ENCODE measurements around the gene APBB1.

The APBB1 gene

GRCh38 chr11:6356503-6357055, 62.3 kb downstream of the APBB1 start:
- H3K27me3 ChIP-seq (ENCODE audit: control insufficient read depth in 5 of 5, insufficient read depth in 4 of 5, low read length in 5 of 5) = no peaks in the 10 kb centered on the region
- H3K4me3 ChIP-seq (ENCODE audit: low read depth in 1 of 5, low read length in 5 of 5) = no peak overlapping the region
- H3K9ac ChIP-seq (ENCODE audit: low read length in 5 of 5) = no peak overlapping the region
- H3K9me3 ChIP-seq (ENCODE audit: control insufficient read depth in 5 of 5, low read length in 5 of 5) = no peaks in the 10 kb centered on the region
- no peaks in the 10 kb centered on the region for H3K36me3 ChIP-seq (ENCODE audit: control insufficient read depth in 5 of 5, insufficient read depth in 5 of 5, low read length in 5 of 5)
- peaks cover 0 to 7% (median 0%) of the 10 kb centered on the region in 5 donors for H3K4me1 ChIP-seq (ENCODE audit: control insufficient read depth in 5 of 5, insufficient read depth in 5 of 5, low read length in 5 of 5)
- no peak overlapping the region for H3K27ac ChIP-seq (ENCODE audit: low read depth, low read length)

DNA sequence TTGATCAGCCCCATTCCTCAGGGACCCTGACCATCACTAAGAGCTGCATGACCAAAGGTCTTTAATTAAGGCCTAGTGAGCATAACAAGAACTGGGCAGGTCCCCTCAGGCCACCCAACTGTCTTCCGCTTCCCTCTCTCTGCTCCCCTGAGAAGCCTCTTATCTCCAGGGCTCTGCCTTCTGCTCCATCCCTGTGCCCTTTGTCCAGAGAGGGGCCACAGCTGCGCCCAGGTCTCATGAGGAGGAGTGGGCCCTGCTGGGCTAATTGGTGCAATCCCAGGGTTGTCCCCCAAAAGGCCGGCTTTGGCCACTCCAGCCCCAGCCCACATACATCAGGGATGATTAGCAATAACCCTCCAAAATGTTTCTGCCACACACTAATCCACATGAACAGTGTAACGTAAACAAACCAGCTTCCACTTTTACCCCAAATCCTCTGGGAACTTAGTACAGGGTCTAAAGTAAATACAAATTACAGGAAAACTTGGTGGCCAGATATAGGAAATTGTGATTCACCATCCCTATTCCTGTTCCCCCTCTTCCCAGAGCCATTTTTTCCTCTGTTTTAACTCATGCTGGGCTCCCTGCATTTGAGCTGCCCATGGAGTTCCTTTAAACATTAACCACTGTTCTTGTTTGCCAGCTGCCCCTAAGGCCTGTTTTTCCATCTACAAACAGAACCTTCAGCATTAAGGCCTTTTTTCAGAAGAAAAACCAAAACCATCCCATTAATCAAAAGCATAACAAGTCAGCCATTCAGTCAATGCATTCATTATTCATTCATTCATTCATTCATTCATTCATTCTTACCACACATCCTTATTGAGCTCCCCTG, 64.0 kb downstream of the APBB1 start:
- Histone ChIP-seq H3K9me3 (ENCODE audit: control insufficient read depth in 5 of 5, low read length in 5 of 5) (no peaks in the 10 kb centered on the region), H3K4me1 (ENCODE audit: control insufficient read depth in 5 of 5, insufficient read depth in 5 of 5, low read length in 5 of 5) (peaks cover 0 to 5% (median 0%) of the 10 kb centered on the region in 5 donors), H3K27me3 (ENCODE audit: control insufficient read depth in 5 of 5, insufficient read depth in 4 of 5, low read length in 5 of 5) (no peaks in the 10 kb centered on the region), H3K27ac (ENCODE audit: low read depth, low read length) (no peak overlapping the region), H3K36me3 (ENCODE audit: control insufficient read depth in 5 of 5, insufficient read depth in 5 of 5, low read length in 5 of 5) (no peaks in the 10 kb centered on the region), H3K4me3 (ENCODE audit: low read depth in 1 of 5, low read length in 5 of 5) (no peak overlapping the region), H3K9ac (ENCODE audit: low read length in 5 of 5) (no peak overlapping the region)

DNA sequence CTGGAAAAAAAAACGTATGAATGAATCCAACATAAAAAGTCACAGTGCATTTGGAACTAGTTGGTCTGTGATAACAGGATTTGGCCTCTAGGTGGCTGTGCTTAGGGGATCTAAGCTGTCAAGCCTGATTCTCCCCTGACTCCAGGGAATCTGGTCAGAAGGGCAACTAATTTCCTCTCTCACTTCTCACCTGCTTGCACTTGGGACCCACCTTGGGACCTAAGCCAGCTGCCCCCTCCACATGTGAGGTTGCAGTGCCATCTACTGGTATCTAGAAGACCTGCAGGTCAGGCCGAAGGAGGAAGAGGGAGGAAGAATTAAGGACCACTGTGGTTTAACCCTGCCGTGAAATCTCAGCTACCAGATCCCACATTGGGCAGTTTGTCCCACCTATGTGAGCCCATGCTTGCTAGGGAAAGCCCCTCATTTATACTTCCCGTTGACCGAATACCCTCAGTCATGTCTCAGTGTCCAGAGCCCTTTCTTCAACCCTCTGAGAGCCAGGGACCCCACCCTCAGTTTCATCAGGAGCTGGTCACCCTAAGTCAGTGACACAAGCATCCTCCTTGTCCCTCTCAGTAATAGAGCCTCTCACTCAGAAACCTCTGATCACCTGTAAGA, 65.4 kb downstream of the APBB1 start:
- Histone ChIP-seq H3K27me3 (ENCODE audit: control insufficient read depth in 5 of 5, insufficient read depth in 4 of 5, low read length in 5 of 5) (no peaks in the 10 kb centered on the region), H3K9ac (ENCODE audit: low read length in 5 of 5) (no peak overlapping the region), H3K4me1 (ENCODE audit: control insufficient read depth in 5 of 5, insufficient read depth in 5 of 5, low read length in 5 of 5) (peaks cover 0 to 5% (median 0%) of the 10 kb centered on the region in 5 donors), H3K4me3 (ENCODE audit: low read depth in 1 of 5, low read length in 5 of 5) (no peak overlapping the region), H3K9me3 (ENCODE audit: control insufficient read depth in 5 of 5, low read length in 5 of 5) (no peaks in the 10 kb centered on the region), H3K36me3 (ENCODE audit: control insufficient read depth in 5 of 5, insufficient read depth in 5 of 5, low read length in 5 of 5) (no peaks in the 10 kb centered on the region), H3K27ac (ENCODE audit: low read depth, low read length) (no peak overlapping the region)

DNA sequence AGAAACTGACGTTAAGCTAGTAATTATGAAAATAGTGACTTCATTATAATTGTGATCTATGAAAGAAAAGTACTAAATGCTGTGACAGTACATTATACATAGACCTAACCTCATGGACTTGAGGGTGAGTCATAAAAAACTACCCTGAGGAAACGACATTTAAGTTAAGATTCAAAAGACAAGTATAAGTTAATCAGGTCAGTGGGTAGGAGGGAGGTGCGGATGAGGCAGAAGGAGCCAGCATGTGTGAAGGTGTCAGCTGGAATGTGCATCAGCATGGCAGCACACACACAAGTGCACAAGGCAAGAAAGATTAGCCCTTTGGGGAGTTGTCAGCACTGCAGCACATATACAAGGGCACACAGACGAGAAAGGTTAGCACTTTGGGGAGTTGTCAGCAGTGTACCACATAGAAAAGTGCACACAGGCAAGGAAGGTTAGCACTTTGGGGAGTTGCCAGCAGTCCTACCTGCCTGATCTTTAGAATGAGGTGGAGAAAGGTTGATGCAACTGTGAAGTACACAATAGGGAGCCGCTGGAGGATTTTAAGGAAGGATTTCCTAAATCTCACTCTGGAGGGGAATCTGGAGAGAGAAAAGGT, 67.0 kb downstream of the APBB1 start:
- H3K9ac ChIP-seq (ENCODE audit: low read length in 5 of 5) = no peak overlapping the region
- H3K27me3 ChIP-seq (ENCODE audit: control insufficient read depth in 5 of 5, insufficient read depth in 4 of 5, low read length in 5 of 5) = no peaks in the 10 kb centered on the region
- no peaks in the 10 kb centered on the region for H3K9me3 ChIP-seq (ENCODE audit: control insufficient read depth in 5 of 5, low read length in 5 of 5)
- H3K4me1 ChIP-seq (ENCODE audit: control insufficient read depth in 5 of 5, insufficient read depth in 5 of 5, low read length in 5 of 5) = peaks cover 0 to 5% (median 0%) of the 10 kb centered on the region in 5 donors
- H3K4me3 ChIP-seq (ENCODE audit: low read depth in 1 of 5, low read length in 5 of 5) = no peak overlapping the region
- no peaks in the 10 kb centered on the region for H3K36me3 ChIP-seq (ENCODE audit: control insufficient read depth in 5 of 5, insufficient read depth in 5 of 5, low read length in 5 of 5)
- H3K27ac ChIP-seq (ENCODE audit: low read depth, low read length) = no peak overlapping the region

GRCh38 chr11:6350486-6350885, 68.4 kb downstream of the APBB1 start:
- H3K27me3 ChIP-seq (ENCODE audit: control insufficient read depth in 5 of 5, insufficient read depth in 4 of 5, low read length in 5 of 5) = no peaks in the 10 kb centered on the region
- no peak overlapping the region for H3K9ac ChIP-seq (ENCODE audit: low read length in 5 of 5)
- no peak overlapping the region for H3K4me3 ChIP-seq (ENCODE audit: low read depth in 1 of 5, low read length in 5 of 5)
- H3K36me3 ChIP-seq (ENCODE audit: control insufficient read depth in 5 of 5, insufficient read depth in 5 of 5, low read length in 5 of 5) = no peaks in the 10 kb centered on the region
- H3K9me3 ChIP-seq (ENCODE audit: control insufficient read depth in 5 of 5, low read length in 5 of 5) = no peaks in the 10 kb centered on the region
- no peak overlapping the region for H3K27ac ChIP-seq (ENCODE audit: low read depth, low read length)
- peaks cover 0 to 5% (median 0%) of the 10 kb centered on the region in 5 donors for H3K4me1 ChIP-seq (ENCODE audit: control insufficient read depth in 5 of 5, insufficient read depth in 5 of 5, low read length in 5 of 5)

GRCh38 chr11:6350043-6350442, 68.9 kb downstream of the APBB1 start:
- Histone ChIP-seq H3K4me3 (ENCODE audit: low read depth in 1 of 5, low read length in 5 of 5) (no peak overlapping the region), H3K9me3 (ENCODE audit: control insufficient read depth in 5 of 5, low read length in 5 of 5) (no peaks in the 10 kb centered on the region), H3K27ac (ENCODE audit: low read depth, low read length) (no peak overlapping the region), H3K4me1 (ENCODE audit: control insufficient read depth in 5 of 5, insufficient read depth in 5 of 5, low read length in 5 of 5) (peaks cover 0 to 5% (median 0%) of the 10 kb centered on the region in 5 donors), H3K36me3 (ENCODE audit: control insufficient read depth in 5 of 5, insufficient read depth in 5 of 5, low read length in 5 of 5) (no peaks in the 10 kb centered on the region), H3K27me3 (ENCODE audit: control insufficient read depth in 5 of 5, insufficient read depth in 4 of 5, low read length in 5 of 5) (no peaks in the 10 kb centered on the region), H3K9ac (ENCODE audit: low read length in 5 of 5) (no peak overlapping the region)

- Histone ChIP-seq H3K9ac (ENCODE audit: low read length in 5 of 5) (no peak overlapping the region), H3K27ac (ENCODE audit: low read depth, low read length) (no peak overlapping the region), H3K9me3 (ENCODE audit: control insufficient read depth in 5 of 5, low read length in 5 of 5) (no peaks in the 10 kb centered on the region), H3K4me1 (ENCODE audit: control insufficient read depth in 5 of 5, insufficient read depth in 5 of 5, low read length in 5 of 5) (no peaks in the 10 kb centered on the region), H3K4me3 (ENCODE audit: low read depth in 1 of 5, low read length in 5 of 5) (no peak overlapping the region), H3K27me3 (ENCODE audit: control insufficient read depth in 5 of 5, insufficient read depth in 4 of 5, low read length in 5 of 5) (no peaks in the 10 kb centered on the region), H3K36me3 (ENCODE audit: control insufficient read depth in 5 of 5, insufficient read depth in 5 of 5, low read length in 5 of 5) (no peaks in the 10 kb centered on the region)
These were observed 73.5 kb downstream of the APBB1 start for GRCh38 chr11:6345366-6345765.
